HFF-Myc (cell line): ENCODE measurements around the gene CUL1.

Experiments
- DNase-seq: peaks from one replicate; pipeline ENCODE4 v3.0.0-alpha.2; 2011; ENCODE audit warnings: low read depth; ENCODE audit errors: extremely low read depth
- H3K4me3 ChIP-seq: replicated peaks from 2 replicates; pipeline ENCODE4 v1.5.1; 2011; ENCODE audit warnings: low read depth, mild to moderate bottlenecking, control low read depth, low read length
- TF ChIP-seq, protein P1 (sequence below): IDR thresholded peaks from 2 replicates; pipeline ENCODE4 v1.5.1; 2012; ENCODE audit warnings: mild to moderate bottlenecking, low read depth, low read length, control low read depth; ENCODE audit errors: missing control alignments

Gene CUL1

DNA sequence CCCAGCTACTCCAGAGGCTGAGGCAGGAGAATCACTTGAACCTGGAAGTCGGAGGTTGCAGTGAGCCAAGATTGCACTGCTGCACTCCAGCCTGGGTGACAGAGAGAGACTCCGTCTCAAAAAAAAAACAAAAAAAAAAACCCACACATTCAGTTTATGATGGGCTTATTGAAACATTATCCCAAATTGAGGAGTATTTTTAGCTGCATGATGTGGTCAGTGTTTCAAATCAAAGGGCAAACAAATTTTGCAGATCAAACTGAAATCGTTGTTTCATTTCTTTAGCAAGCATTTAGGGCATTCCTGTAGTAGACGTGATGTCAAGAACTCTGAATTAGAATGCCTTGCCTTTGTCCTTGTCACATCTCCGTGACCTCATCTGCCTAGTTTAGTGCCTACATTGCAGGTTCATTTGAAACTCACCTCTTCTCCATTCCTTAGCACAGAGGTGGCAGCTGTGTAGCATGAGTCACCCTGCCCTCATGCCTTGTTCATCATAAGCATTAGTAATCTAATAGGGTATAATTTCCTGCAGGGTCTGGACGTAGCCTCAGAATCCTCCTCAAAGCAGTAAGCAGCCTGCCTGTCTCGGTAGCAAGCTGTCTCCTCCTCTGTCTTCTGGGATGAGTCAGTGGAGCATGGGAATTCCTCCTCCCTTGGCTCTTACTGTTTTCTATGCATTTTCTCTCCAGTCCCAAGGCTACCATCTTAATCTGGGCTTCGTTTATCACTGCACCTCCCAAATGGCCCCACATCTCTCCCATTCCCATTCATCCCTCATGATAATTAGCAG, 73.8 kb downstream of the CUL1 start:
- TF ChIP-seq, protein P1, sequence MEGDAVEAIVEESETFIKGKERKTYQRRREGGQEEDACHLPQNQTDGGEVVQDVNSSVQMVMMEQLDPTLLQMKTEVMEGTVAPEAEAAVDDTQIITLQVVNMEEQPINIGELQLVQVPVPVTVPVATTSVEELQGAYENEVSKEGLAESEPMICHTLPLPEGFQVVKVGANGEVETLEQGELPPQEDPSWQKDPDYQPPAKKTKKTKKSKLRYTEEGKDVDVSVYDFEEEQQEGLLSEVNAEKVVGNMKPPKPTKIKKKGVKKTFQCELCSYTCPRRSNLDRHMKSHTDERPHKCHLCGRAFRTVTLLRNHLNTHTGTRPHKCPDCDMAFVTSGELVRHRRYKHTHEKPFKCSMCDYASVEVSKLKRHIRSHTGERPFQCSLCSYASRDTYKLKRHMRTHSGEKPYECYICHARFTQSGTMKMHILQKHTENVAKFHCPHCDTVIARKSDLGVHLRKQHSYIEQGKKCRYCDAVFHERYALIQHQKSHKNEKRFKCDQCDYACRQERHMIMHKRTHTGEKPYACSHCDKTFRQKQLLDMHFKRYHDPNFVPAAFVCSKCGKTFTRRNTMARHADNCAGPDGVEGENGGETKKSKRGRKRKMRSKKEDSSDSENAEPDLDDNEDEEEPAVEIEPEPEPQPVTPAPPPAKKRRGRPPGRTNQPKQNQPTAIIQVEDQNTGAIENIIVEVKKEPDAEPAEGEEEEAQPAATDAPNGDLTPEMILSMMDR, result no peak
- no peak overlapping the region for H3K4me3 ChIP-seq
- peak; percentile 81 for DNase-seq

DNA sequence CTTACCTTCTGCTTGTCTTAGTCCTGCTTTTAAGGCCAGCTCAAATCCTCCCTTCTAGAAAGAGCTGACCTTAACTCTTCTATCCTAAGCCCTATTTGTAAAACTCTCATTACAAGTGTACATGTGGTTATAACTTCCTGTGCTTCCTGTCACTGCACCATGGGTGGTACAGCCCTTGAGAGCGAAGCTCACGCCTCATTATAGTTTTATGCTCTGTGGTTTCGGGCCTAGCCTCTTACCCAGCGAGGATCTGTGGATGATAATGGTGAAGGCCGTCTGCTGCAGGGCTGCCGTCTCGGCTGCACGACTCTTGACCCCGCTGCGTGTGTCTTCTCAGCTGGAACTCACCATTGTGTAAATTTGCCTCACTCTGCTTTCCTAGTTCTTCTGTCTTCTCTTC, 74.6 kb downstream of the CUL1 start:
- no peak for DNase-seq
- TF ChIP-seq, protein P1, result no peak
- H3K4me3 ChIP-seq, result no peak overlapping the region

DNA sequence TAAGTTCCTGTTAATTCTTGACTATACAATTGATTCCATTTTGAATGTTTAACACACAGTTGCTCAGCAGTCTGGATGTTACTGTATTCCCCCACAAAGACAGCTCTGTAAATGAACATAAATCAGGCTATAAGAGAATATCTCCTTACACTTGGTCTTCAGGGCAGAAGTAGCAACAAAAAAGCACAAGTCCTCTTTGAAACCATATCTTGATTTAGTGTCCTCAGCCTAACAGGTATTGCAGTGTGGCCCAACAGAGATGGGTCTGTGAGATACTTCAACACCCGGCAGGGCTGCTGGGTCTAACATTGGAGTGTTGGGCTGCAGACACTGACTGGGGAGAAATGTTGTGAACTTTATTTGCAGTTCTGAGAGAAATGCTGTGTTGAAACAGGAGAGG, 75.8 kb downstream of the CUL1 start:
- TF ChIP-seq, protein P1, result no peak
- no peak overlapping the region for H3K4me3 ChIP-seq
- no peak for DNase-seq

DNA sequence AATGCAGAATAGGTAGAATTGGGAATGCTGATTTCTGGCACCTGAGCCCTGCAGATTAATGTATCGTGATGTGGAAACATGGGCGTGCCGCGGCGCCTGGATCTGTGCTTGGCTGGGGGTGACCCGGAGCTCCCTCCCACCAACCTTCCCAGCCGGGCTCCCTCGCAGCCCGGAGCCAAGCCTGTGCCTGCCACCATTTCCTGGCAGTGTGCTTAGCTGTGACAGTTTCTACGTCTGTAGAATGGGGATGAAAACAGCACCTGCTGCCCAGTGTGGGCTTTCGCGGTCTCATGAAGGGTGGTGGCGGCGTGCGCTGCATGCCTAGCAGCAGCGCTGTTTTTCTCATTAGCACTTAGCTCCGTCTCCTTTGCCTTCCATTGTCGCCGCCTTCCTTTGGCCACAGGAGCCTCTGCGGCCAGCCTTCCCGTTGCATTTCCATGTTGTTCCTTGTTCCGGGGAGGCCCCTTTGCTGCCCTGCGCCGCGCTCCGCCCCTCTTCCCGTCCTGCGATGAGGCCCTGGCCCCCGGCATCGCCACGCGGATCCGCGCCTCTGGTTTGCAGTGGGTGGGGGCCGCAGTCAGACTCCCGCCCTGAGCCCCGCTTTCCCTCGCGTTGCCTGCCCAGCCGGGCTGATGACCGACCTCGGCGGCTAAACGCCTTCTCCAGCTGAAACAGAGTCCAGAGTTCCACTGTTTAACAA, 84.2 kb downstream of the CUL1 start:
- DNase-seq, result no peak
- TF ChIP-seq, protein P1, result no peak
- no peak overlapping the region for H3K4me3 ChIP-seq

DNA sequence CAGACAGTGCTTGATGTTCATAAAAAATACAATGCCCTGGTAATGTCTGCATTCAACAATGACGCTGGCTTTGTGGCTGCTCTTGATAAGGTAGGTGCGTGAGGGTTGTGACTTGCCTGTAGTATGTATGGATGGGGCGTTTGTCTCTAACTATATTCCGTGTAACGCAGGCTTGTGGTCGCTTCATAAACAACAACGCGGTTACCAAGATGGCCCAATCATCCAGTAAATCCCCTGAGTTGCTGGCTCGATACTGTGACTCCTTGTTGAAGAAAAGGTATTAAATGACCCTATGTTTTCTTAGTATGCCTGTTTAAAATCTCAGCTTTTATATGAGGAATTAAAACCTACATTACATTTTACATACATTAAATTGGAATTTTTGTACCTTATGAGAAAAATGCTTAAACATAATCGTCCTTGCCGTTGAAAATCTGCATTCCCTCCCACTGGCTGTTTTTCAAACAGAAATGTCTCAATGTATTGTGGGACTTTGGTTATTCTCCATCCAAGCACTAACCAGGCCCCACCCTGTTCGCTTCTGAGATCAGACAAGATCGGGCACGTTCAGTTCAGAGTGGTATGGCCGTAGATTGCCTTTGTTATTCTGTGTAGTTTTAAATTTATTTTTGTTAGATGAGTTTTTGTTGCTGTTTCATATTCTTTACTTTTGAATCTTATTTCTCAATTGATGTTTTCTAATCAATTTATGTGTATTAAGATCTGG, 85.3 kb downstream of the CUL1 start:
- TF ChIP-seq, protein P1, result no peak
- H3K4me3 ChIP-seq, result no peak overlapping the region
- DNase-seq, result no peak

DNA sequence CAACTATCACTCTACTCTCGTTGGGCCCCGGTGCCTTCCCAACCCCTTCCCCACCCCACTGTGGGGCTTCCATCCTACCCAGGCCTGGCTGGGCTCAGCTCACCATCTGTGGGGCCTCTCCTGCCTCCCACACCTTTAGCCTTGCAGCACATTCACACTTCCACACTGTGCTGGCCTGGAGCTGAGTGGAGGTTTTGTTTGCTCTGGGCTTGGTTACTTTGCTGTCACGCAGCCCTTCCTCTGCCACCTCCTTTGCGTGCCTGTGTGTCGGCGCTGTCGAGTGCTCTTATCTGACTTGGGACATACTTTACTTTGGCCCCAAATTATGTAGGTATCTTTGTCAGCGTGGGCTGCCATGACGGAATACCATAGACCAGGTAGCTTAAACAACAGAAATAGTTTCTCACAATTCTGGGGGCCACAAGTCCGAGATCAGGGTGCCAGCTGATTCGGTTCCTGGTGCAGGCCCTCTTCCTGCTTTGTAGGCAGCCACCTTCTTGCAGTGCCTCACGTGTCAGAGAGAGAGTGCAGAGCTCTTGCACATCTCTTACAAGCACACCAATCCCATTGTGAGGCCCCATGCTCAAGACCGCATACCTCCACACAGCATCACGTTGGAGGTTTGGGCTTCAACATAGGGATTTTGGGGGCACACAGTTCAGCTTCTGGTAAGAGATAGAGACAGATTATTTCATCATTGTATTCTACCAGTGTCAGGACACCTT, 89.0 kb downstream of the CUL1 start:
- TF ChIP-seq, protein P1, result no peak
- no peak overlapping the region for H3K4me3 ChIP-seq
- DNase-seq, result no peak
